ENCODE data around the gene RPS29. TPM values are rescaled to one million over a fixed set of nuclear protein-coding genes. Genes with fewer than 3 reads are reported as not detected.

Gene RPS29
- total and polyA plus RNA-seq, 10 donors, result 1,240 to 11,620 (median 4,157) TPM

DNA sequence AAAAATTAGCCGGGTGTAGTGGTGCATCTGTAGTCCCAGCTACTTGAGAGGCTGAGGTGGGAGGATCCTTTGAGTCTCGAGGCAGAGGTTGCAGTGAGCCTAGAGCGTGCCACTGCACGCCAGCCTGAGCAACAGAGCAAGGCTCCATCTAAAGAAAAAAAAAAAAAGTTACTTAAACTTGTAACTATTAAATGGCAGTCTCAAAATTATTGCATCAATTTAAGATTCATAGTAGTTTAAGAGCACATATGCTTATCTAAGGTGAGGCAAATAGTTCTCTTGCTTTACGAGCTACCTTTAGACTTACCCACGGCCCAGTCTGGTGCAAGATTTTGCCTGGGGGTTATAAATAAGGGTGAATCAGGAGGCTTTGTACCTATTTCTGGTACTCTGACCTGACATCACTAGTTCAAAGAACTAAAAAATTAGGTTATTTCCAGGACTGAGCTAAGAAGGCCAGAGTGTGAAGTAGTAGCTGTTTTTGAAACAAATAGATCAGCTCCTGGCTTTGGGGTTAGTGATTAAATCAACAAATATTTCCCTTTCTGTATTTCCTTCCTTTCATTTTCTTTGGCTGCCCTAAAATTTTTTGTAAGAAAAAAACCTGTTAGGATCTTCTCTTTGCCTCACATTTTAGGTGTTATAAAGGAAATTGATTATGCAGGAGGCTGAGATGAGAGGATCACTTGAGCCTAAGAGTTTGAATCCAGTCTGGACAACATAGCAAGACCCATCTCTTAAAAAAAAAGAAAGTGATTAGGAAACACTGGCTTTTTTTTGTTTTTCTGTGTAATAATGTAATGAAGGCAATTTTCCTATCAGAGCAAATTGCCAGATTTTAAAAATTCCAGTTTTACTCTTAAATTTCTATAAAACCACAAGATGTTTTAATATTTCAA, 38.0 kb upstream of the RPS29 start:
- WGBS, 5 donors, result 64 to 81% (median 67%) methylated on average over 6 of the region's 6 CpGs
- H3K9me3 ChIP-seq, result no peaks in the 10 kb centered on the region
- intact Hi-C loops (cut with DNase I; ENCODE audit: low total_unique reads), result loop anchor here (10.0 kb wide), 1 partner anchor 211 kb away; no protein-coding TSS in a partner anchor
- peaks cover 0 to 27% (median 0%) of the 10 kb centered on the region in 6 donors for H3K36me3 ChIP-seq
- peak overlapping the region in 5 of 8 donors; percentile 18 to 97 (median 41) for H3K27ac ChIP-seq
- peak overlapping the region in 1 of 8 donors; percentile 87 for H3K4me3 ChIP-seq
- no peak for TF ChIP-seq POLR2A (IDR thresholded peaks at IDR 0.05)
- TF ChIP-seq, protein P1, sequence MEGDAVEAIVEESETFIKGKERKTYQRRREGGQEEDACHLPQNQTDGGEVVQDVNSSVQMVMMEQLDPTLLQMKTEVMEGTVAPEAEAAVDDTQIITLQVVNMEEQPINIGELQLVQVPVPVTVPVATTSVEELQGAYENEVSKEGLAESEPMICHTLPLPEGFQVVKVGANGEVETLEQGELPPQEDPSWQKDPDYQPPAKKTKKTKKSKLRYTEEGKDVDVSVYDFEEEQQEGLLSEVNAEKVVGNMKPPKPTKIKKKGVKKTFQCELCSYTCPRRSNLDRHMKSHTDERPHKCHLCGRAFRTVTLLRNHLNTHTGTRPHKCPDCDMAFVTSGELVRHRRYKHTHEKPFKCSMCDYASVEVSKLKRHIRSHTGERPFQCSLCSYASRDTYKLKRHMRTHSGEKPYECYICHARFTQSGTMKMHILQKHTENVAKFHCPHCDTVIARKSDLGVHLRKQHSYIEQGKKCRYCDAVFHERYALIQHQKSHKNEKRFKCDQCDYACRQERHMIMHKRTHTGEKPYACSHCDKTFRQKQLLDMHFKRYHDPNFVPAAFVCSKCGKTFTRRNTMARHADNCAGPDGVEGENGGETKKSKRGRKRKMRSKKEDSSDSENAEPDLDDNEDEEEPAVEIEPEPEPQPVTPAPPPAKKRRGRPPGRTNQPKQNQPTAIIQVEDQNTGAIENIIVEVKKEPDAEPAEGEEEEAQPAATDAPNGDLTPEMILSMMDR (IDR thresholded peaks at IDR 0.05 in 8 of 11, conservative IDR thresholded peaks at IDR 0.05 in 3 of 11), result no peak
- no peak for TF ChIP-seq POLR2AphosphoS5 (IDR thresholded peaks at IDR 0.05)
- H3K27me3 ChIP-seq (replicated peaks in 1 of 7), result no peaks in the 10 kb centered on the region
- DNase-seq, result no peak
- H3K4me1 ChIP-seq, result peaks cover 38 to 78% (median 53%) of the 10 kb centered on the region in 6 donors

DNA sequence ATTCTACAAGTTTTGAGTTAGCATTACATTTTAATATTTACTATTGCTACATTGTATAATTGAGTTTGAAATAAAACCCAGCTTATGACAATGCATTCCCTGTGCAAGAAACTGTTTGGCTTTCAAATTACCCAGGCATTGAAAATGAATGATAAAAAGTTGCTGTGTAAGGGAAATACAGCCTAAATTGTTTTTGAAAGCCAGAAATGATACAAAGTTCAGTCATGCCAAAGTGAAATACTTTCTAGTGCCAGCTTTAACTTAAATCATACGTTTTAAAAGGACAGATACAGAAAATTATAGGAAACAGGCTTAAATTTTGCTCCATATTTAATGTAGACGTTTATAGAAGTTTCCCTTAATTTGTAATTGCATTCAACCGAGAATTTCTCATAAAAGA, 37.2 kb upstream of the RPS29 start:
- WGBS, 5 donors, result 45 to 70% (median 58%) methylated on average over 3 of the region's 3 CpGs
- Histone ChIP-seq H3K9me3 (no peaks in the 10 kb centered on the region), H3K4me3 (peak overlapping the region in 2 of 8 donors; percentile 87 to 88), H3K4me1 (peaks cover 39 to 78% (median 60%) of the 10 kb centered on the region in 6 donors), H3K27me3 (replicated peaks in 1 of 7) (no peaks in the 10 kb centered on the region), H3K27ac (peak overlapping the region in 5 of 8 donors; percentile 1 to 97 (median 41)), H3K36me3 (peaks cover 0 to 35% (median 5%) of the 10 kb centered on the region in 6 donors)
- intact Hi-C loops (cut with DNase I; ENCODE audit: low total_unique reads), result loop anchor here (10.0 kb wide), 1 partner anchor 211 kb away; no protein-coding TSS in a partner anchor
- TF ChIP-seq, protein P1 (IDR thresholded peaks at IDR 0.05 in 8 of 11, conservative IDR thresholded peaks at IDR 0.05 in 3 of 11), result no peak
- TF ChIP-seq POLR2A (IDR thresholded peaks at IDR 0.05) (no peak), POLR2AphosphoS5 (IDR thresholded peaks at IDR 0.05) (no peak)
- DNase-seq, result no peak

DNA sequence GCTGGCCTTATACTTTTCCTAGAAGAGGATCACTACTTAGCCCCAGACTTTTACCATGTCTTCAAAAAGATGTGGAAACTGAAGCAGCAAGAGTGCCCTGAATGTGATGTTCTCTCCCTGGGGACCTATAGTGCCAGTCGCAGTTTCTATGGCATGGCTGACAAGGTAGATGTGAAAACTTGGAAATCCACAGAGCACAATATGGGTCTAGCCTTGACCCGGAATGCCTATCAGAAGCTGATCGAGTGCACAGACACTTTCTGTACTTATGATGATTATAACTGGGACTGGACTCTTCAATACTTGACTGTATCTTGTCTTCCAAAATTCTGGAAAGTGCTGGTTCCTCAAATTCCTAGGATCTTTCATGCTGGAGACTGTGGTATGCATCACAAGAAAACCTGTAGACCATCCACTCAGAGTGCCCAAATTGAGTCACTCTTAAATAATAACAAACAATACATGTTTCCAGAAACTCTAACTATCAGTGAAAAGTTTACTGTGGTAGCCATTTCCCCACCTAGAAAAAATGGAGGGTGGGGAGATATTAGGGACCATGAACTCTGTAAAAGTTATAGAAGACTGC, 35.9 kb upstream of the RPS29 start:
- intact Hi-C loops (cut with DNase I; ENCODE audit: low total_unique reads), result loop anchor here (10.0 kb wide), 1 partner anchor 213 kb away; no protein-coding TSS in a partner anchor
- H3K36me3 ChIP-seq, result peaks cover 0 to 40% (median 14%) of the 10 kb centered on the region in 6 donors
- peak overlapping the region in 5 of 8 donors; percentile 94 to 98 (median 97) for H3K27ac ChIP-seq
- peak overlapping the region; percentile 82 to 98 (median 88) for H3K4me3 ChIP-seq
- TF ChIP-seq, protein P1 (IDR thresholded peaks at IDR 0.05 in 8 of 11, conservative IDR thresholded peaks at IDR 0.05 in 3 of 11), result no peak
- TF ChIP-seq POLR2A (IDR thresholded peaks at IDR 0.05) (no peak), POLR2AphosphoS5 (IDR thresholded peaks at IDR 0.05) (no peak)
- no peaks in the 10 kb centered on the region for H3K9me3 ChIP-seq
- DNase-seq, result no peak
- H3K4me1 ChIP-seq, result peaks cover 39 to 83% (median 72%) of the 10 kb centered on the region in 6 donors
- 51 to 63% (median 59%) methylated on average over 3 of the region's 3 CpGs for WGBS, 5 donors
- H3K27me3 ChIP-seq (replicated peaks in 1 of 7), result no peaks in the 10 kb centered on the region
